Measurements from ENCODE around the gene POMP. TPM values are rescaled to one million over a fixed set of nuclear protein-coding genes. Genes with fewer than 3 reads are reported as not detected.

POMP gene
- total RNA-seq, 1 experiment from 2014 or later, result 71.4 TPM

GRCh38 chr13:28611654-28612131, 47.2 kb upstream of the POMP start:
- Mint-ChIP-seq H3K4me3 (ENCODE audit: low read depth, unreplicated experiment) (no peak overlapping the region), H3K27me3 (ENCODE audit: unreplicated experiment) (peaks cover 13% of the 10 kb centered on the region), H3K4me1 (ENCODE audit: low read depth, unreplicated experiment) (no peaks in the 10 kb centered on the region), H3K27ac (ENCODE audit: unreplicated experiment) (no peak overlapping the region), H3K36me3 (ENCODE audit: insufficient read depth, unreplicated experiment) (no peaks in the 10 kb centered on the region), H3K9me3 (ENCODE audit: low read depth, unreplicated experiment) (no peaks in the 10 kb centered on the region)
- no peak for TF ChIP-seq CTCF (IDR thresholded peaks at IDR 0.05; ENCODE audit: unreplicated experiment)
- no TSS peak for BruUV-seq (replicated peaks)
- DNase-seq, result no peak
- intact Hi-C loops (cut with micrococcal nuclease; ENCODE audit: unreplicated experiment), result no loop called here
- CTCF ChIA-PET, result no interaction called here

GRCh38 chr13:28613562-28613961, 45.4 kb upstream of the POMP start:
- Mint-ChIP-seq H3K4me1 (ENCODE audit: low read depth, unreplicated experiment) (no peaks in the 10 kb centered on the region), H3K27me3 (ENCODE audit: unreplicated experiment) (peaks cover 13% of the 10 kb centered on the region), H3K4me3 (ENCODE audit: low read depth, unreplicated experiment) (no peak overlapping the region), H3K27ac (ENCODE audit: unreplicated experiment) (no peak overlapping the region), H3K9me3 (ENCODE audit: low read depth, unreplicated experiment) (no peaks in the 10 kb centered on the region), H3K36me3 (ENCODE audit: insufficient read depth, unreplicated experiment) (no peaks in the 10 kb centered on the region)
- intact Hi-C loops (cut with micrococcal nuclease; ENCODE audit: unreplicated experiment), result no loop called here
- TF ChIP-seq CTCF (IDR thresholded peaks at IDR 0.05; ENCODE audit: unreplicated experiment), result no peak
- DNase-seq, result no peak
- no TSS peak for BruUV-seq (replicated peaks)
- CTCF ChIA-PET, result no interaction called here

- DNase-seq, result no peak
- Mint-ChIP-seq H3K4me1 (ENCODE audit: low read depth, unreplicated experiment) (no peaks in the 10 kb centered on the region), H3K27me3 (ENCODE audit: unreplicated experiment) (peaks cover 13% of the 10 kb centered on the region), H3K9me3 (ENCODE audit: low read depth, unreplicated experiment) (no peaks in the 10 kb centered on the region), H3K27ac (ENCODE audit: unreplicated experiment) (no peak overlapping the region), H3K4me3 (ENCODE audit: low read depth, unreplicated experiment) (no peak overlapping the region), H3K36me3 (ENCODE audit: insufficient read depth, unreplicated experiment) (no peaks in the 10 kb centered on the region)
- TF ChIP-seq CTCF (IDR thresholded peaks at IDR 0.05; ENCODE audit: unreplicated experiment), result no peak
- intact Hi-C loops (cut with micrococcal nuclease; ENCODE audit: unreplicated experiment), result no loop called here
- BruUV-seq (replicated peaks), result no TSS peak
- CTCF ChIA-PET, result no interaction called here
Measured at GRCh38 chr13:28615916-28616446, 42.9 kb upstream of the POMP start.

GRCh38 chr13:28618230-28618994, 40.5 kb upstream of the POMP start:
- H3K27ac Mint-ChIP-seq (ENCODE audit: unreplicated experiment), result no peak overlapping the region
- CTCF ChIA-PET, result no interaction called here
- BruUV-seq (replicated peaks), result no TSS peak

More at GRCh38 chr13:28618230-28618994, 40.5 kb upstream of the POMP start:
- Mint-ChIP-seq H3K4me1 (ENCODE audit: low read depth, unreplicated experiment) (no peaks in the 10 kb centered on the region), H3K36me3 (ENCODE audit: insufficient read depth, unreplicated experiment) (no peaks in the 10 kb centered on the region), H3K27me3 (ENCODE audit: unreplicated experiment) (peaks cover 7% of the 10 kb centered on the region), H3K4me3 (ENCODE audit: low read depth, unreplicated experiment) (no peak overlapping the region), H3K9me3 (ENCODE audit: low read depth, unreplicated experiment) (no peaks in the 10 kb centered on the region)
- no peak for TF ChIP-seq CTCF (IDR thresholded peaks at IDR 0.05; ENCODE audit: unreplicated experiment)
- DNase-seq, result no peak
- intact Hi-C loops (cut with micrococcal nuclease; ENCODE audit: unreplicated experiment), result no loop called here
